Upper lobe of left lung (tissue), 6 donors: ENCODE results near the gene PTPRG. TPM values are rescaled to one million over a fixed set of nuclear protein-coding genes. Genes with fewer than 3 reads are reported as not detected.

Experiments
- ATAC-seq, 2 donors: fragments of 200-7000 bp; cut with Tn5 transposase; one replicate each; pipeline ENCODE4 v1.9.1; 2022; ENCODE audit warnings: mild to moderate bottlenecking in 2 of 2, moderate library complexity in 2 of 2; ENCODE audit not compliant: low FRiP score in 2 of 2
- DNase-seq, 2 donors: peaks; one replicate each; pipeline ENCODE4 v3.0.0-alpha.2; 2019 to 2020
- H3K27ac ChIP-seq, 4 donors: fragments of 200-600 bp; sonication (generic); one replicate each; pipeline ENCODE4 v1.5.1; 2016 to 2019
- H3K27me3 ChIP-seq, 4 donors: fragments of 200-600 bp; sonication (generic); one replicate each; pipeline ENCODE4 v1.5.1; 2017 to 2019
- H3K36me3 ChIP-seq, 4 donors: fragments of 200-600 bp; sonication (generic); one replicate each; pipeline ENCODE4 v1.5.1; 2016 to 2019
- H3K4me1 ChIP-seq, 4 donors: fragments of 200-600 bp; sonication (generic); one replicate each; pipeline ENCODE4 v1.5.1; 2018 to 2019
- H3K4me3 ChIP-seq, 4 donors: fragments of 200-600 bp; sonication (generic); one replicate each; pipeline ENCODE4 v1.5.1; 2017 to 2019; ENCODE audit warnings: mild to moderate bottlenecking in 2 of 4, moderate library complexity in 1 of 4
- H3K9me3 ChIP-seq, 4 donors: fragments of 200-600 bp; sonication (generic); one replicate each; pipeline ENCODE4 v1.5.1; 2018 to 2019
- EP300 ChIP-seq, 4 donors: sonication (generic); formaldehyde crosslinking; IDR thresholded peaks; one replicate each; pipeline ENCODE4 v1.5.1; 2017; ENCODE audit warnings: antibody characterized with exemption in 4 of 4, control low read depth in 2 of 4
- POLR2A ChIP-seq, 4 donors: fragments of 450-650 bp; IDR thresholded peaks; one replicate each; pipeline ENCODE4 v1.5.1; 2016 to 2017; ENCODE audit warnings: antibody characterized with exemption in 4 of 4, mild to moderate bottlenecking in 2 of 4
- POLR2AphosphoS5 ChIP-seq, 2 donors: sonication (generic); formaldehyde crosslinking; IDR thresholded peaks; one replicate each; pipeline ENCODE4 v1.5.1; 2017; ENCODE audit warnings: antibody characterized with exemption in 2 of 2
- WGBS, 2 donors: methylation state at CpG; one replicate each; pipeline ENCODE4 v1.1.5; 2017 to 2018; 5-methylcytosine and 5-hydroxymethylcytosine counted together
- total RNA-seq, 6 donors: library from RNA; depleted of rRNA in 4 of 6; stranded (reverse); fragments of >200 nt in 4 of 6; gene quantifications; one replicate each; pipeline versions ENCODE4 v1.1.0 to v1.2.1, GENCODE V29; 2016 to 2021
- TF ChIP-seq, protein P1 (sequence below), 6 experiments: fragments of 450-650 bp in 4 of 6; fragments of 200-600 bp in 2 of 6; sonication (generic) in 2 of 6; IDR thresholded peaks; one replicate each; pipeline ENCODE4 v1.5.1; 2016 to 2019; ENCODE audit warnings: antibody characterized with exemption in 6 of 6
- donor health status: DM: no; HTN: no; CAD: no; lungs with moderate emphysema.
- donor health status: DM: no; HTN: yes; CAD: no; lungs with severe emphysema.

Gene PTPRG
- total RNA-seq, 6 donors from 2014 or later = 58.7 to 101 (median 68.8) TPM

DNA sequence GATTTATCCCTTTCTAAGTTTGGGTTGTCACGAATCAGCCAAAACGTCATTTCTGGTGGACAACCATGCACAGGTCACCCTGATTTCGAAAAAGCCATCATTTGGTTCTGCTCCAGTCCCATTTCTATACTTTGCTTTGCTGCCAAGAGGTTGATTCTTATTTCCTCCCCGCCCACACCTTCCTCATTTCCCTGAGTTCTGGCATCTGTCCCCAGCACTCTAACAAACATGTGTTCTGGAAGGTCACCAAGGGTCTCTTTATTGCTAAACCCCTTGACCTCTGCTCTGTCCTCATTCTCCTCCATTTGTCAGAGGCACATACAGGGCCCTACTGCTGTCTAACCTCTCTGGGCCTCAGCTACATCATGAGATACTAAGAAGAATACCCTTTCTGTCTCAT is 36.4 kb upstream of the PTPRG start:
- no peaks in the 10 kb centered on the region for H3K27me3 ChIP-seq
- no peak for DNase-seq
- TF ChIP-seq POLR2AphosphoS5 (IDR thresholded peaks at IDR 0.05) = no peak
- TF ChIP-seq POLR2A (IDR thresholded peaks at IDR 0.05) = no peak
- TF ChIP-seq EP300 (IDR thresholded peaks at IDR 0.05) = no peak
- TF ChIP-seq, protein P1, sequence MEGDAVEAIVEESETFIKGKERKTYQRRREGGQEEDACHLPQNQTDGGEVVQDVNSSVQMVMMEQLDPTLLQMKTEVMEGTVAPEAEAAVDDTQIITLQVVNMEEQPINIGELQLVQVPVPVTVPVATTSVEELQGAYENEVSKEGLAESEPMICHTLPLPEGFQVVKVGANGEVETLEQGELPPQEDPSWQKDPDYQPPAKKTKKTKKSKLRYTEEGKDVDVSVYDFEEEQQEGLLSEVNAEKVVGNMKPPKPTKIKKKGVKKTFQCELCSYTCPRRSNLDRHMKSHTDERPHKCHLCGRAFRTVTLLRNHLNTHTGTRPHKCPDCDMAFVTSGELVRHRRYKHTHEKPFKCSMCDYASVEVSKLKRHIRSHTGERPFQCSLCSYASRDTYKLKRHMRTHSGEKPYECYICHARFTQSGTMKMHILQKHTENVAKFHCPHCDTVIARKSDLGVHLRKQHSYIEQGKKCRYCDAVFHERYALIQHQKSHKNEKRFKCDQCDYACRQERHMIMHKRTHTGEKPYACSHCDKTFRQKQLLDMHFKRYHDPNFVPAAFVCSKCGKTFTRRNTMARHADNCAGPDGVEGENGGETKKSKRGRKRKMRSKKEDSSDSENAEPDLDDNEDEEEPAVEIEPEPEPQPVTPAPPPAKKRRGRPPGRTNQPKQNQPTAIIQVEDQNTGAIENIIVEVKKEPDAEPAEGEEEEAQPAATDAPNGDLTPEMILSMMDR (IDR thresholded peaks at IDR 0.05) = no peak
- H3K4me3 ChIP-seq = no peak overlapping the region
- no peaks in the 10 kb centered on the region for H3K9me3 ChIP-seq
- ATAC-seq = peak in 1 of 2 donors; percentile 49
- no peak overlapping the region for H3K27ac ChIP-seq
- 30 to 35% methylated on average over 4 of the region's 4 CpGs for WGBS, 2 donors
- H3K4me1 ChIP-seq = peaks cover 0 to 6% (median 2%) of the 10 kb centered on the region in 4 donors
- H3K36me3 ChIP-seq = no peaks in the 10 kb centered on the region

DNA sequence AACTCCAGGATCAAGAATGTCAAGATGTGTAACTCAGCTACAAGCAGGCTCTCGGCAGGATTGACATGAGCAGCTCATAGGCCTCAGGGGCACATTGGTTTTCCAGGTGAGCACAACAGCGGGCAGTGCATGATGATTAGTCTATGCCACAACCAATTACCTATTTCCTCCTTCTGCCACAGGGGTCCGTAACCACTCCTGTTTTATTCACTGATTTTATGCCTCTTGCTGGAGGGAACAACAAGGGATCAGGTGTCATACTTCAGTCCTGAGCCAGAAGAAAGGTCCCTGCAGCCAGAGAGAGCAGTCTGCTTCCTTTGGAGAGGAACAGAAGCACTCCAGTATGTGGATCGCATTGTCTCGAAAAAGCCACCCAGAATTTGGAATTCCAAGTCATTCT is 35.1 kb upstream of the PTPRG start:
- no peak overlapping the region for H3K4me3 ChIP-seq
- H3K27ac ChIP-seq = no peak overlapping the region
- ATAC-seq = no peak
- H3K27me3 ChIP-seq = no peaks in the 10 kb centered on the region
- WGBS, 2 donors = 93% methylated on average over 5 of the region's 5 CpGs
- no peaks in the 10 kb centered on the region for H3K36me3 ChIP-seq
- no peaks in the 10 kb centered on the region for H3K9me3 ChIP-seq
- H3K4me1 ChIP-seq = peaks cover 0 to 6% (median 2%) of the 10 kb centered on the region in 4 donors
- TF ChIP-seq EP300 (IDR thresholded peaks at IDR 0.05) = no peak
- TF ChIP-seq, protein P1 (IDR thresholded peaks at IDR 0.05) = no peak
- DNase-seq = no peak

DNA sequence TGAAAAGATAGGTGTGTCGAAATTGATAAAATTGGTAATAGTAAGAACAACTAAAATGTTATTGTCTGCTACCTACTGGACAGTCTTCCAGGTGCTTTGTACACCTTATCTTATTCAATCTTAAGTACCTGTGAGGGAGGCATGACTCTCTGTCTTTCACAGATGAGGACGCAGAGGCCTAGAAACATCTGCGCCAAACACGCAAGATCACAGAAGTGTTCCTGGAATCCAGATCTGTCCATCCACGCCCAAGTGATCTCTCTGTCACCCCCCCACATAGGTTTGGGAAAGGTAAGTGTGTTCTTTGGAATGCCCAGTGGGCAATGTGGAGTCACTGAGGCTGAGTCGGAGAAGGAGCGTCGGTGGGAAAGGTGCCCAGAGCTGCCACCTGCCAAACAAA is 34.4 kb upstream of the PTPRG start:
- no peak for DNase-seq
- WGBS, 2 donors = 97 to 98% methylated on average over 8 of the region's 8 CpGs
- peaks cover 0 to 6% (median 2%) of the 10 kb centered on the region in 4 donors for H3K4me1 ChIP-seq

DNA sequence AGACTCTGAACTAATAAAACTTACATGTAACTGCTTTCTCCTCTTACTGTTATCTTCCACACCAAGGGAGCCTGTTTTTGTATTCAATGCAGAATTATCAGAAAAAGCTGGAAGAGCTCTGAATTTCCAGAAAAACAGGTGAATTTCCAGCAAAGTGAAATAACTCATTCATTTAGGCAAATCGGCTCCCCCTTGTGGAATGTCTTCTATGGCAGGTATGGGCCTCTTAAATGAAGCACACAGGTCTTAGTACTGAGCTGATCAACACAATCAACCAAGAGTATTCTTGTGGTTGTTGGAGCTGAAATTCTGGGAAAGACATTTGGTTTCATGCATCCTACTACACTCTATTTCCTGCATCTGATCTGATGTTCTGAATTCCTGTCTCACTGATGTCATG is 31.0 kb upstream of the PTPRG start:
- Histone ChIP-seq H3K27me3 (no peaks in the 10 kb centered on the region), H3K4me3 (no peak overlapping the region), H3K36me3 (no peaks in the 10 kb centered on the region), H3K27ac (no peak overlapping the region), H3K9me3 (no peaks in the 10 kb centered on the region), H3K4me1 (no peaks in the 10 kb centered on the region)
- TF ChIP-seq, protein P1 (IDR thresholded peaks at IDR 0.05) = peak in 3 of 6 experiments; percentile 31 to 37 (median 37)
- TF ChIP-seq POLR2AphosphoS5 (IDR thresholded peaks at IDR 0.05) = no peak
- no peak for ATAC-seq
- WGBS, 2 donors = 22 to 36% methylated on average over 1 of the region's 1 CpG
- no peak for DNase-seq

More for the DNA sequence above, 34.4 kb upstream of the PTPRG start:
- no peaks in the 10 kb centered on the region for H3K27me3 ChIP-seq
- no peak for TF ChIP-seq POLR2AphosphoS5 (IDR thresholded peaks at IDR 0.05)
- no peak for TF ChIP-seq POLR2A (IDR thresholded peaks at IDR 0.05)
- ATAC-seq = no peak
- H3K36me3 ChIP-seq = no peaks in the 10 kb centered on the region
- H3K9me3 ChIP-seq = no peaks in the 10 kb centered on the region
- no peak overlapping the region for H3K4me3 ChIP-seq
- H3K27ac ChIP-seq = no peak overlapping the region

DNA sequence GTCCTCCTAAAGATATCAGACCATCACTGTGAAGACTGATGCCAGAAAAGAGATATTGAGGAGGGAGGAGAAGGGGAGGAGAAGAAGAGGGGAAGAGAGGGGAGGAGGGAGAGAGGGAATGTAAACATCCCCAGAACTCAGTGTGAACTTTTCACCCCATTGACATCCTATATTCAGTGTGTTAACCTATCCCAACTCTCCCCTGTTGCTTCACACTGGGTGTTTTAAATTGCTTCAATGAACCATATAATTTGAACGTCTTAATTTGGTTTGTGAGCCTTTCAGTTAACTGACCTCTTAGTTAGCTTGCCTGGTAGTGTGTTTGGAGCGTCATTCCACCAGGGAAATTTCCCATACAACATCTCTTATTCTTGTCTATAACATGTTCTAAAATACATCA is 29.8 kb upstream of the PTPRG start:
- 64 to 65% methylated on average over 2 of the region's 2 CpGs for WGBS, 2 donors
- no peaks in the 10 kb centered on the region for H3K9me3 ChIP-seq
- no peak for ATAC-seq

More for the DNA sequence above, 29.8 kb upstream of the PTPRG start:
- Histone ChIP-seq H3K4me3 (no peak overlapping the region), H3K27ac (no peak overlapping the region), H3K27me3 (no peaks in the 10 kb centered on the region), H3K36me3 (no peaks in the 10 kb centered on the region), H3K4me1 (no peaks in the 10 kb centered on the region)
- no peak for DNase-seq
- TF ChIP-seq, protein P1 (IDR thresholded peaks at IDR 0.05) = no peak
- TF ChIP-seq POLR2A (IDR thresholded peaks at IDR 0.05) (no peak), POLR2AphosphoS5 (IDR thresholded peaks at IDR 0.05) (no peak), EP300 (IDR thresholded peaks at IDR 0.05) (no peak)
